HepG2 (cell line): ENCODE measurements around the gene CSNK2B. TPM values are rescaled to one million over a fixed set of nuclear protein-coding genes. Genes with fewer than 3 reads are reported as not detected.

Experiments used
- ATAC-seq: fragments of 200-7000 bp; cut with Tn5 transposase; 3 replicates; pipeline ENCODE4 v1.9.1; 2020; ENCODE audit warnings: mild to moderate bottlenecking, moderate library complexity
- BruUV-seq: library from RNA; stranded (reverse); fragments of 400-500 nt; replicated peaks from 2 replicates; lab custom pipeline; 2021; lab: Mats Ljungman, UMichigan
- CTCF ChIA-PET: fragments of 300-600 bp; formaldehyde crosslinking; extraction: SDS; loops from one replicate; lab custom pipeline; 2021; ENCODE audit warnings: low total read pairs, inconsistent platforms, low intra/inter-chr PET ratio; lab: Yijun Ruan, JAX
- POLR2A ChIA-PET: fragments of 350-600 bp; sonication (Branson Sonifier 250); formaldehyde crosslinking; loops from one replicate; lab custom pipeline; 2020; ENCODE audit warnings: antibody characterized with exemption, inconsistent platforms; lab: Yijun Ruan, JAX
- DNase-seq: peaks from one replicate; pipeline ENCODE4 v3.0.0-alpha.2; 2015; ENCODE audit warnings: low spot score
- FAIRE-seq: peaks from 3 replicates; lab custom pipeline; 2011; peaks lifted over from hg19 to GRCh38; lab: Jason Lieb, UNC
- H2AFZ ChIP-seq: one replicate; pipeline ENCODE4 v1.6.1; 2011; ENCODE audit warnings: low read length, inconsistent platforms
- H3K27ac ChIP-seq: fragments of 300-600 bp; 3 replicates; pipeline ENCODE4 v1.8.0; 2011; ENCODE audit warnings: mixed run types, mild to moderate bottlenecking, mixed read lengths, low read length, inconsistent platforms; ENCODE audit not compliant: insufficient read depth; ENCODE audit errors: extremely low read length
- H3K27me3 ChIP-seq, 2 experiments: fragments of 200-600 bp in 1 of 2; 2 replicates in 1 of 2; 3 replicates in 1 of 2; pipeline versions ENCODE4 v1.6.0 to v1.8.0; 2011; ENCODE audit warnings: low read length in 2 of 2, mild to moderate bottlenecking in 2 of 2, moderate library complexity in 2 of 2, inconsistent platforms in 1 of 2; ENCODE audit not compliant: insufficient read depth in 2 of 2, control insufficient read depth in 1 of 2
- H3K36me3 ChIP-seq, 2 experiments: fragments of 200-600 bp in 1 of 2; replicated peaks in 1 of 2; 2 replicates in 1 of 2; 3 replicates in 1 of 2; pipeline versions ENCODE4 v1.5.1 to v1.8.0; 2011; ENCODE audit warnings: low read length in 2 of 2, inconsistent platforms in 1 of 2; ENCODE audit not compliant: insufficient read depth in 2 of 2, control insufficient read depth in 1 of 2
- H3K4me1 ChIP-seq: 2 replicates; pipeline ENCODE4 v1.5.1; 2012; ENCODE audit warnings: low read length, inconsistent platforms; ENCODE audit not compliant: insufficient read depth
- H3K4me2 ChIP-seq: 2 replicates; pipeline ENCODE4 v1.6.0; 2011; ENCODE audit warnings: low read depth, low read length, inconsistent platforms
- H3K4me3 ChIP-seq, 3 experiments: fragments of 200-600 bp in 1 of 3; sonication (generic), shearing (Covaris generic) in 1 of 3; replicated peaks in 1 of 3; 2 replicates each; pipeline ENCODE4 v1.5.1; 2011 to 2016; ENCODE audit warnings: low read length in 3 of 3, inconsistent platforms in 2 of 3, low read depth in 2 of 3, mild to moderate bottlenecking in 2 of 3, control low read depth in 1 of 3, mixed read lengths in 1 of 3; ENCODE audit not compliant: insufficient read depth in 1 of 3
- H3K79me2 ChIP-seq: one replicate; pipeline ENCODE4 v1.6.1; 2011; ENCODE audit warnings: low read length, inconsistent platforms; ENCODE audit not compliant: insufficient read depth
- H3K9ac ChIP-seq: 2 replicates; pipeline ENCODE4 v1.6.0; 2011; ENCODE audit warnings: mild to moderate bottlenecking, low read depth, low read length, inconsistent platforms; ENCODE audit not compliant: insufficient read depth
- H3K9me3 ChIP-seq: 2 replicates; pipeline ENCODE4 v1.5.1; 2012; ENCODE audit warnings: mild to moderate bottlenecking, low read length
- H4K20me1 ChIP-seq: 2 replicates; pipeline ENCODE4 v1.6.0; 2011; ENCODE audit warnings: inconsistent platforms, mild to moderate bottlenecking, low read length, moderate library complexity; ENCODE audit not compliant: insufficient read depth
- ASH2L ChIP-seq: fragments of 300-600, 200-600 bp; sonication (generic); IDR thresholded peaks from 2 replicates; pipeline ENCODE4 v1.7.0; 2017; ENCODE audit warnings: low read depth, mild to moderate bottlenecking, moderate library complexity, mixed read lengths, low read length; ENCODE audit not compliant: insufficient read length
- HNF1B ChIP-seq: sonication (generic); formaldehyde crosslinking; IDR thresholded peaks from 2 replicates; pipeline ENCODE4 v1.5.1; 2020; ENCODE audit warnings: mild to moderate bottlenecking, moderate library complexity, missing genetic modification reagents
- ZBTB21 ChIP-seq: sonication (generic); formaldehyde crosslinking; IDR thresholded peaks from 2 replicates; pipeline ENCODE4 v1.4.0; 2020; ENCODE audit warnings: missing genetic modification reagents
- ZBTB43 ChIP-seq: sonication (generic); formaldehyde crosslinking; conservative IDR thresholded peaks from 2 replicates; pipeline ENCODE4 v1.4.0; 2020; ENCODE audit warnings: missing genetic modification reagents
- ZNF225 ChIP-seq: sonication (generic); formaldehyde crosslinking; IDR thresholded peaks from 2 replicates; pipeline ENCODE4 v1.4.0; 2020; ENCODE audit warnings: mild to moderate bottlenecking, missing genetic modification reagents
- ZNF414 ChIP-seq: sonication (generic); formaldehyde crosslinking; IDR thresholded peaks from 2 replicates; pipeline ENCODE4 v1.5.0; 2020; ENCODE audit warnings: missing genetic modification reagents
- WGBS: methylation state at CpG from one replicate; pipeline ENCODE4 v1.1.6; 2017; ENCODE audit warnings: low lambda C conversion rate; 5-methylcytosine and 5-hydroxymethylcytosine counted together
- in situ Hi-C: cut with HindIII; loops from 2 replicates; pipeline ENCODE4 v1.10.0; 2017; ENCODE audit warnings: low pct_unique_long_range_greater_than_20kb; ENCODE audit not compliant: extremely low pct_ligation_motif_present
- intact Hi-C: fragments of 100-400 bp; cut with micrococcal nuclease; formaldehyde crosslinking; loops from one replicate; pipeline ENCODE4 v1.10.0; 2022; ENCODE audit not compliant: unreplicated experiment
- polyA plus RNA-seq, 8 experiments: library from polyadenylated mRNA; depleted of rRNA in 3 of 8; stranded (reverse) in 7 of 8; unstranded in 1 of 8; fragments of >200 nt; fragmentation: Illumina TruSeq in 4 of 8; extraction: Trizol in 4 of 8; gene quantifications; 2 replicates each; pipeline versions ENCODE4 v1.2.1 to v1.2.3, GENCODE V29; 2011 to 2016; ENCODE audit warnings: low read depth in 4 of 8, missing spikeins in 1 of 8, mixed read lengths in 1 of 8; ENCODE audit not compliant: insufficient read depth in 1 of 8
- total RNA-seq, 5 experiments: library from RNA; depleted of rRNA; stranded (reverse); fragments of >200 nt; fragmentation: Illumina TruSeq; extraction: Trizol; gene quantifications; 2 replicates each; pipeline ENCODE4 v1.2.3, GENCODE V29; 2016; ENCODE audit warnings: low read depth in 1 of 5

CSNK2B gene
- total and polyA plus RNA-seq, 2 of the 13 experiments (the other 11 are each of a cell fraction or from before 2014, with no cell fraction given), result 111 to 296 TPM

- Histone ChIP-seq H3K4me1 (peaks cover 32% of the 10 kb centered on the region), H3K9ac (no peak overlapping the region), H3K27ac (no peak overlapping the region), H3K9me3 (no peaks in the 10 kb centered on the region), H3K4me3 (no peak overlapping the region), H3K4me2 (no peak overlapping the region), H3K36me3 (peaks cover 24 to 48% of the 10 kb centered on the region in 2 experiments), H3K27me3 (no peaks in the 10 kb centered on the region; a peak in 2 of 5 replicates), H4K20me1 (no peaks in the 10 kb centered on the region), H2AFZ (no peak overlapping the region), H3K79me2 (peaks cover 18% of the 10 kb centered on the region)
- FAIRE-seq (no peak), DNase-seq (no peak), ATAC-seq (no peak)
- intact Hi-C loops, result no loop called here
- no peak for TF ChIP-seq HNF1B (CRISPR knock-in tag)
- TF ChIP-seq ZNF414 (CRISPR knock-in tag), result no peak
- TF ChIP-seq ZBTB21 (CRISPR knock-in tag), result no peak
- TF ChIP-seq ZNF225 (CRISPR knock-in tag), result no peak
- no peak for TF ChIP-seq ASH2L
- no peak for TF ChIP-seq ZBTB43 (CRISPR knock-in tag)
- ChIA-PET POLR2A (no interaction called here), CTCF (no interaction called here)
- BruUV-seq, result no TSS peak
- in situ Hi-C loops, result no loop called here
- WGBS, result 94% methylated on average over 3 of the region's 3 CpGs
Measured at GRCh38 chr6:31697555-31697954, 31.7 kb downstream of the CSNK2B start.
